ENCODE results near the gene GTF2H4.

Gene GTF2H4

GRCh38 chr6:30893001-30893591 lies 14.9 kb upstream of the GTF2H4 start:
- peaks cover 27% of the 10 kb centered on the region for H3K79me2 ChIP-seq
- H3K27ac ChIP-seq: no peak overlapping the region
- H3K9me3 ChIP-seq (ENCODE audit: control insufficient read depth, low read length): no peaks in the 10 kb centered on the region
- H3K4me1 ChIP-seq: peaks cover 6% of the 10 kb centered on the region
- TF ChIP-seq CTCF (IDR thresholded peaks at IDR 0.05): no peak
- no peak overlapping the region for H3K4me2 ChIP-seq (ENCODE audit: low read length)
- H3K9ac ChIP-seq: no peak overlapping the region
- H3K36me3 ChIP-seq (ENCODE audit: control insufficient read depth, insufficient read depth, low read length): no peaks in the 10 kb centered on the region
- no peaks in the 10 kb centered on the region for H3K27me3 ChIP-seq (ENCODE audit: control insufficient read depth, insufficient read depth, low read length)
- H3K4me3 ChIP-seq (ENCODE audit: low read depth, low read length): no peak overlapping the region
- no peak overlapping the region for H2AFZ ChIP-seq

GRCh38 chr6:30893666-30894065 lies 14.3 kb upstream of the GTF2H4 start:
- no peak overlapping the region for H2AFZ ChIP-seq
- H3K4me2 ChIP-seq (ENCODE audit: low read length): no peak overlapping the region
- peaks cover 6% of the 10 kb centered on the region for H3K4me1 ChIP-seq
- H3K79me2 ChIP-seq: peaks cover 23% of the 10 kb centered on the region
- no peak overlapping the region for H3K9ac ChIP-seq
- no peaks in the 10 kb centered on the region for H3K27me3 ChIP-seq (ENCODE audit: control insufficient read depth, insufficient read depth, low read length)
- no peaks in the 10 kb centered on the region for H3K9me3 ChIP-seq (ENCODE audit: control insufficient read depth, low read length)
- no peaks in the 10 kb centered on the region for H3K36me3 ChIP-seq (ENCODE audit: control insufficient read depth, insufficient read depth, low read length)
- TF ChIP-seq CTCF (IDR thresholded peaks at IDR 0.05): no peak
- H3K27ac ChIP-seq: no peak overlapping the region
- no peak overlapping the region for H3K4me3 ChIP-seq (ENCODE audit: low read depth, low read length)

- Histone ChIP-seq H3K27me3 (ENCODE audit: control insufficient read depth, insufficient read depth, low read length) (no peaks in the 10 kb centered on the region), H3K79me2 (peaks cover 16% of the 10 kb centered on the region), H3K36me3 (ENCODE audit: control insufficient read depth, insufficient read depth, low read length) (no peaks in the 10 kb centered on the region), H3K9me3 (ENCODE audit: control insufficient read depth, low read length) (no peaks in the 10 kb centered on the region), H3K27ac (no peak overlapping the region), H3K4me2 (ENCODE audit: low read length) (no peak overlapping the region), H3K4me3 (ENCODE audit: low read depth, low read length) (no peak overlapping the region), H2AFZ (no peak overlapping the region), H3K4me1 (peaks cover 6% of the 10 kb centered on the region), H3K9ac (no peak overlapping the region)
- TF ChIP-seq CTCF (IDR thresholded peaks at IDR 0.05): no peak
These were observed 13.6 kb upstream of the GTF2H4 start for GRCh38 chr6:30894381-30894780.

- no peak overlapping the region for H3K4me3 ChIP-seq (ENCODE audit: low read depth, low read length)
- H3K27ac ChIP-seq: no peak overlapping the region
- no peaks in the 10 kb centered on the region for H3K36me3 ChIP-seq (ENCODE audit: control insufficient read depth, insufficient read depth, low read length)
These were observed 13.1 kb upstream of the GTF2H4 start for GRCh38 chr6:30894935-30895334.

More at GRCh38 chr6:30894935-30895334, 13.1 kb upstream of the GTF2H4 start:
- H3K79me2 ChIP-seq: peaks cover 10% of the 10 kb centered on the region
- H3K27me3 ChIP-seq (ENCODE audit: control insufficient read depth, insufficient read depth, low read length): no peaks in the 10 kb centered on the region
- H2AFZ ChIP-seq: no peak overlapping the region
- H3K9ac ChIP-seq: no peak overlapping the region
- peaks cover 5% of the 10 kb centered on the region for H3K4me1 ChIP-seq
- no peaks in the 10 kb centered on the region for H3K9me3 ChIP-seq (ENCODE audit: control insufficient read depth, low read length)
- no peak overlapping the region for H3K4me2 ChIP-seq (ENCODE audit: low read length)
- TF ChIP-seq CTCF (IDR thresholded peaks at IDR 0.05): no peak
